Measurements from ENCODE around the gene GLB1L. TPM values are rescaled to one million over a fixed set of nuclear protein-coding genes. Genes with fewer than 3 reads are reported as not detected.

Gene GLB1L
- total RNA-seq, 1 experiment from 2014 or later, result 4.9 TPM

- ChIA-PET POLR2A (interaction anchor here (0.6 to 14.6 kb wide), 33 partner anchors 8 to 960 kb away, joined by 3 to 401 read pairs (median 5); partner anchors contain the start of genes AAMP, ABCB6, CNPPD1 and DNAJB2), CTCF (interaction anchor here (0.6 to 4.9 kb wide), 12 partner anchors 12 to 513 kb away, joined by 3 to 41 read pairs (median 5); partner anchors contain the start of genes CNPPD1 and GLB1L)
- H3K27ac Mint-ChIP-seq (ENCODE audit: low read depth, unreplicated experiment), result peak overlapping the region; percentile 99
- TSS peak; percentile 63 for BruUV-seq (replicated peaks)
- DNase-seq (ENCODE audit: unreplicated experiment), result peak; percentile 49
- peak overlapping the region; percentile 100 for H3K4me3 Mint-ChIP-seq (ENCODE audit: unreplicated experiment)
- H3K4me1 Mint-ChIP-seq (ENCODE audit: insufficient read depth, unreplicated experiment), result peaks cover 12% of the 10 kb centered on the region
- peaks cover 67% of the 10 kb centered on the region for H3K36me3 Mint-ChIP-seq (ENCODE audit: insufficient read depth, unreplicated experiment)
- no peaks in the 10 kb centered on the region for H3K27me3 Mint-ChIP-seq (ENCODE audit: insufficient read depth, unreplicated experiment)
- intact Hi-C loops (cut with micrococcal nuclease), result loop anchor here (2.0 kb wide), 1 partner anchor 15 kb away; the partner anchor contains the start of genes GLB1L and STK16
- H3K9me3 Mint-ChIP-seq (ENCODE audit: unreplicated experiment), result no peaks in the 10 kb centered on the region
- no peak for TF ChIP-seq CTCF (IDR thresholded peaks at IDR 0.05; ENCODE audit: unreplicated experiment)
These were observed 15.1 kb downstream of the GLB1L start for GRCh38 chr2:219230059-219230540.

- intact Hi-C loops (cut with micrococcal nuclease), result loop anchor here (1.0 to 2.0 kb wide), 4 partner anchors 15 to 65 kb away; partner anchors contain the start of genes DNAJB2, GLB1L and STK16
- POLR2A ChIA-PET, result interaction anchor here (0.6 to 14.6 kb wide), 34 partner anchors 8 to 959 kb away, joined by 3 to 401 read pairs (median 5); partner anchors contain the start of genes AAMP, ABCB6, CNPPD1 and DNAJB2
These were observed 15.8 kb downstream of the GLB1L start, which contains the start of the genes ANKZF1 and ATG9A for GRCh38 chr2:219229305-219230058. Gene ANKZF1, plus strand, starts transcription at chr2:219229806. Its CDS starts 452 bp downstream, at chr2:219230258. Gene ATG9A, minus strand, starts transcription at chr2:219229636. Its CDS starts 1,612 bp downstream, at chr2:219228024.

GRCh38 chr2:219228911-219229304 is 16.3 kb downstream of the GLB1L start:
- DNase-seq (ENCODE audit: unreplicated experiment), result no peak
- CTCF ChIA-PET, result interaction anchor here (0.6 to 4.9 kb wide), 6 partner anchors 13 to 342 kb away, joined by 3 to 41 read pairs (median 8); no protein-coding TSS in a partner anchor
- BruUV-seq (replicated peaks), result no TSS peak
- Mint-ChIP-seq H3K4me3 (ENCODE audit: unreplicated experiment) (peak overlapping the region; percentile 100), H3K27ac (ENCODE audit: low read depth, unreplicated experiment) (peak overlapping the region; percentile 99), H3K27me3 (ENCODE audit: insufficient read depth, unreplicated experiment) (no peaks in the 10 kb centered on the region), H3K4me1 (ENCODE audit: insufficient read depth, unreplicated experiment) (peaks cover 12% of the 10 kb centered on the region), H3K9me3 (ENCODE audit: unreplicated experiment) (no peaks in the 10 kb centered on the region), H3K36me3 (ENCODE audit: insufficient read depth, unreplicated experiment) (peaks cover 64% of the 10 kb centered on the region)
- POLR2A ChIA-PET, result interaction anchor here (0.6 to 14.6 kb wide), 18 partner anchors 9 to 696 kb away, joined by 3 to 401 read pairs (median 14); partner anchors contain the start of genes ABCB6, CNPPD1, DNAJB2 and DNPEP
- intact Hi-C loops (cut with micrococcal nuclease), result loop anchor here (1.0 to 2.0 kb wide), 3 partner anchors 50 to 66 kb away; partner anchors contain the start of gene DNAJB2
- no peak for TF ChIP-seq CTCF (IDR thresholded peaks at IDR 0.05; ENCODE audit: unreplicated experiment)

More at GRCh38 chr2:219229305-219230058, 15.8 kb downstream of the GLB1L start, which contains the start of the genes ANKZF1 and ATG9A:
- no TSS peak for BruUV-seq (replicated peaks)
- Mint-ChIP-seq H3K27me3 (ENCODE audit: insufficient read depth, unreplicated experiment) (no peaks in the 10 kb centered on the region), H3K27ac (ENCODE audit: low read depth, unreplicated experiment) (peak within 1 kb of the TSS; percentile 99), H3K4me1 (ENCODE audit: insufficient read depth, unreplicated experiment) (peaks cover 12% of the 10 kb centered on the region), H3K36me3 (ENCODE audit: insufficient read depth, unreplicated experiment) (peaks cover 67% of the 10 kb centered on the region), H3K4me3 (ENCODE audit: unreplicated experiment) (peak within 1 kb of the TSS; percentile 100), H3K9me3 (ENCODE audit: unreplicated experiment) (no peaks in the 10 kb centered on the region)
- peak; percentile 100 for DNase-seq (ENCODE audit: unreplicated experiment)
- TF ChIP-seq CTCF (IDR thresholded peaks at IDR 0.05; ENCODE audit: unreplicated experiment), result no peak
- CTCF ChIA-PET, result interaction anchor here (0.6 to 4.9 kb wide), 9 partner anchors 12 to 342 kb away, joined by 3 to 41 read pairs (median 7); partner anchors contain the start of genes CNPPD1 and GLB1L

Measured in MCF 10A (cell line).